Parathyroid adenoma (tissue), 2 donors: Measurements from ENCODE around the gene NFKBIL1.

Source experiments
- H2AFZ ChIP-seq: fragments of 300-600 bp; sonication (generic); one replicate; pipeline ENCODE4 v1.7.0; 2017; ENCODE audit warnings: antibody characterized with exemption, mild to moderate bottlenecking
- H3K27ac ChIP-seq: fragments of 300-600 bp; sonication (generic); one replicate; pipeline ENCODE4 v1.7.0; 2017
- H3K27me3 ChIP-seq: fragments of 300-600 bp; sonication (generic); one replicate; pipeline ENCODE4 v1.7.0; 2017; ENCODE audit warnings: low read length; ENCODE audit not compliant: control insufficient read depth, insufficient read depth
- H3K36me3 ChIP-seq: fragments of 300-600 bp; sonication (generic); one replicate; pipeline ENCODE4 v1.7.0; 2017; ENCODE audit warnings: low read length; ENCODE audit not compliant: control insufficient read depth, insufficient read depth
- H3K4me1 ChIP-seq: fragments of 300-600 bp; sonication (generic); one replicate; pipeline ENCODE4 v1.7.0; 2017; ENCODE audit warnings: control low read depth
- H3K4me2 ChIP-seq: fragments of 300-600 bp; sonication (generic); one replicate; pipeline ENCODE4 v1.7.0; 2017; ENCODE audit warnings: low read length
- H3K4me3 ChIP-seq: fragments of 300-600 bp; sonication (generic); one replicate; pipeline ENCODE4 v1.7.0; 2017; ENCODE audit warnings: low read depth, low read length
- H3K79me2 ChIP-seq: fragments of 300-600 bp; sonication (generic); one replicate; pipeline ENCODE4 v1.7.0; 2017; ENCODE audit warnings: control low read depth
- H3K9ac ChIP-seq: fragments of 300-600 bp; sonication (generic); one replicate; pipeline ENCODE4 v1.7.0; 2017; ENCODE audit warnings: mild to moderate bottlenecking
- H3K9me3 ChIP-seq: fragments of 300-600 bp; sonication (generic); one replicate; pipeline ENCODE4 v1.7.0; 2017; ENCODE audit warnings: low read length; ENCODE audit not compliant: control insufficient read depth
- TF ChIP-seq, protein P1 (sequence below): fragments of 300-600 bp; sonication (generic); IDR thresholded peaks from one replicate; pipeline ENCODE4 v1.7.0; 2017; ENCODE audit warnings: antibody characterized with exemption, mild to moderate bottlenecking
- donor health status: primary hyperparathyroidism.

The NFKBIL1 gene

DNA sequence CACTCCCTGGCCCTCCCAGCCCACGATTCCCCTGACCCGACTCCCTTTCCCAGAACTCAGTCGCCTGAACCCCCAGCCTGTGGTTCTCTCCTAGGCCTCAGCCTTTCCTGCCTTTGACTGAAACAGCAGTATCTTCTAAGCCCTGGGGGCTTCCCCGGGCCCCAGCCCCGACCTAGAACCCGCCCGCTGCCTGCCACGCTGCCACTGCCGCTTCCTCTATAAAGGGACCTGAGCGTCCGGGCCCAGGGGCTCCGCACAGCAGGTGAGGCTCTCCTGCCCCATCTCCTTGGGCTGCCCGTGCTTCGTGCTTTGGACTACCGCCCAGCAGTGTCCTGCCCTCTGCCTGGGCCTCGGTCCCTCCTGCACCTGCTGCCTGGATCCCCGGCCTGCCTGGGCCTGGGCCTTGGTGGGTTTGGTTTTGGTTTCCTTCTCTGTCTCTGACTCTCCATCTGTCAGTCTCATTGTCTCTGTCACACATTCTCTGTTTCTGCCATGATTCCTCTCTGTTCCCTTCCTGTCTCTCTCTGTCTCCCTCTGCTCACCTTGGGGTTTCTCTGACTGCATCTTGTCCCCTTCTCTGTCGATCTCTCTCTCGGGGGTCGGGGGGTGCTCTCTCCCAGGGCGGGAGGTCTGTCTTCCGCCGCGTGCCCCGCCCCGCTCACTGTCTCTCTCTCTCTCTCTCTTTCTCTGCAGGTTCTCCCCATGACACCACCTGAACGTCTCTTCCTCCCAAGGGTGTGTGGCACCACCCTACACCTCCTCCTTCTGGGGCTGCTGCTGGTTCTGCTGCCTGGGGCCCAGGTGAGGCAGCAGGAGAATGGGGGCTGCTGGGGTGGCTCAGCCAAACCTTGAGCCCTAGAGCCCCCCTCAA, 24.9 kb downstream of the NFKBIL1 start, which contains the start of gene LTA:
Gene LTA, plus strand, starts transcription at position 249 of the 871 bp plus-strand sequence. Its CDS starts 454 bp downstream, at position 703.
- Histone ChIP-seq H3K4me3 (no peak within 1 kb of the TSS), H3K4me2 (no peak within 1 kb of the TSS), H3K36me3 (no peaks in the 10 kb centered on the region), H3K27me3 (no peaks in the 10 kb centered on the region), H2AFZ (no peak within 1 kb of the TSS), H3K79me2 (no peaks in the 10 kb centered on the region), H3K4me1 (no peaks in the 10 kb centered on the region), H3K27ac (no peak within 1 kb of the TSS), H3K9ac (no peak within 1 kb of the TSS), H3K9me3 (no peaks in the 10 kb centered on the region)
- TF ChIP-seq, protein P1, sequence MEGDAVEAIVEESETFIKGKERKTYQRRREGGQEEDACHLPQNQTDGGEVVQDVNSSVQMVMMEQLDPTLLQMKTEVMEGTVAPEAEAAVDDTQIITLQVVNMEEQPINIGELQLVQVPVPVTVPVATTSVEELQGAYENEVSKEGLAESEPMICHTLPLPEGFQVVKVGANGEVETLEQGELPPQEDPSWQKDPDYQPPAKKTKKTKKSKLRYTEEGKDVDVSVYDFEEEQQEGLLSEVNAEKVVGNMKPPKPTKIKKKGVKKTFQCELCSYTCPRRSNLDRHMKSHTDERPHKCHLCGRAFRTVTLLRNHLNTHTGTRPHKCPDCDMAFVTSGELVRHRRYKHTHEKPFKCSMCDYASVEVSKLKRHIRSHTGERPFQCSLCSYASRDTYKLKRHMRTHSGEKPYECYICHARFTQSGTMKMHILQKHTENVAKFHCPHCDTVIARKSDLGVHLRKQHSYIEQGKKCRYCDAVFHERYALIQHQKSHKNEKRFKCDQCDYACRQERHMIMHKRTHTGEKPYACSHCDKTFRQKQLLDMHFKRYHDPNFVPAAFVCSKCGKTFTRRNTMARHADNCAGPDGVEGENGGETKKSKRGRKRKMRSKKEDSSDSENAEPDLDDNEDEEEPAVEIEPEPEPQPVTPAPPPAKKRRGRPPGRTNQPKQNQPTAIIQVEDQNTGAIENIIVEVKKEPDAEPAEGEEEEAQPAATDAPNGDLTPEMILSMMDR, result no peak

- Histone ChIP-seq H3K4me2 (no peak overlapping the region), H3K36me3 (no peaks in the 10 kb centered on the region), H3K9ac (no peak overlapping the region), H3K4me1 (no peaks in the 10 kb centered on the region), H3K9me3 (no peaks in the 10 kb centered on the region), H2AFZ (no peak overlapping the region), H3K79me2 (no peaks in the 10 kb centered on the region), H3K27me3 (no peaks in the 10 kb centered on the region), H3K4me3 (no peak overlapping the region), H3K27ac (no peak overlapping the region)
- TF ChIP-seq, protein P1, result no peak
Measured at GRCh38 chr6:31573239-31574105, 26.1 kb downstream of the NFKBIL1 start.

- Histone ChIP-seq H3K4me2 (no peak overlapping the region), H3K27me3 (no peaks in the 10 kb centered on the region), H3K9me3 (no peaks in the 10 kb centered on the region), H3K9ac (no peak overlapping the region), H3K79me2 (no peaks in the 10 kb centered on the region), H2AFZ (no peak overlapping the region), H3K4me1 (no peaks in the 10 kb centered on the region), H3K36me3 (no peaks in the 10 kb centered on the region), H3K4me3 (no peak overlapping the region), H3K27ac (no peak overlapping the region)
- TF ChIP-seq, protein P1, result no peak
Measured at GRCh38 chr6:31574106-31575061, 27.0 kb downstream of the NFKBIL1 start.

GRCh38 chr6:31575335-31575901, 28.0 kb downstream of the NFKBIL1 start, which contains the start of gene TNF:
TNF (plus strand) TSS chr6:31575565; CDS start chr6:31575742, 177 bp downstream.
- Histone ChIP-seq H3K9ac (no peak within 1 kb of the TSS), H3K4me3 (peak within 1 kb of the TSS; percentile 37)

More at GRCh38 chr6:31575335-31575901, 28.0 kb downstream of the NFKBIL1 start, which contains the start of gene TNF:
- Histone ChIP-seq H3K27ac (no peak within 1 kb of the TSS), H3K4me1 (no peaks in the 10 kb centered on the region), H3K4me2 (no peak within 1 kb of the TSS), H3K36me3 (no peaks in the 10 kb centered on the region), H3K27me3 (no peaks in the 10 kb centered on the region), H3K79me2 (no peaks in the 10 kb centered on the region), H2AFZ (no peak within 1 kb of the TSS), H3K9me3 (no peaks in the 10 kb centered on the region)
- TF ChIP-seq, protein P1, result no peak
